CD4-positive, alpha-beta T cell treated with Interleukin-12 subunit alpha and Interleukin-12 subunit beta, for 1 hour (primary cell): Measurements from ENCODE around the gene MSH5.
"Not testable (repeated sequence)": the region's sequence is repeated elsewhere in the genome, so short reads cannot be mapped to it uniquely, and the experiment has no call there.

ENCODE experiments used
- DNase-seq: peaks from one replicate; pipeline ENCODE4 v3.0.0-alpha.2; 2020

MSH5 gene

GRCh38 chr6:31781244-31782125 lies 41.7 kb downstream of the MSH5 start:
- no peak for DNase-seq

GRCh38 chr6:31782126-31782855 lies 42.5 kb downstream of the MSH5 start:
- no peak for DNase-seq

GRCh38 chr6:31784098-31784925 lies 44.5 kb downstream of the MSH5 start:
- DNase-seq = no peak

- no peak for DNase-seq
These were observed 45.7 kb downstream of the MSH5 start for GRCh38 chr6:31785475-31785874.

GRCh38 chr6:31791324-31792089 lies 51.7 kb downstream of the MSH5 start:
- DNase-seq = no peak

GRCh38 chr6:31792090-31792374 lies 52.2 kb downstream of the MSH5 start:
- DNase-seq = no peak

GRCh38 chr6:31792761-31793171 lies 53.0 kb downstream of the MSH5 start:
- DNase-seq = no peak

- not testable (repeated sequence) for DNase-seq
These were observed 54.1 kb downstream of the MSH5 start for GRCh38 chr6:31793927-31794245.

- DNase-seq = no peak
These were observed 54.6 kb downstream of the MSH5 start for GRCh38 chr6:31794294-31794865.

GRCh38 chr6:31794866-31795615 lies 55.2 kb downstream of the MSH5 start:
- no peak for DNase-seq

- peak; percentile 89 for DNase-seq
These were observed 56.0 kb downstream of the MSH5 start, which contains the start of gene VARS1 for GRCh38 chr6:31795616-31796298. VARS1 (minus strand) TSS chr6:31795752; CDS start chr6:31795217, 535 bp downstream.

- no peak for DNase-seq
These were observed 57.2 kb downstream of the MSH5 start for GRCh38 chr6:31796993-31797385.

GRCh38 chr6:31797588-31797987 lies 57.8 kb downstream of the MSH5 start:
- peak; percentile 65 for DNase-seq

- no peak for DNase-seq
These were observed 60.0 kb downstream of the MSH5 start for GRCh38 chr6:31799781-31800180.

GRCh38 chr6:31801031-31801927 lies 61.5 kb downstream of the MSH5 start:
- not testable (repeated sequence) for DNase-seq

GRCh38 chr6:31805939-31806469 lies 66.2 kb downstream of the MSH5 start:
- DNase-seq = no peak

GRCh38 chr6:31806470-31807272 lies 66.9 kb downstream of the MSH5 start, which contains the start of gene LSM2:
LSM2 (minus strand) TSS chr6:31806966; CDS start chr6:31806757, 209 bp downstream.
- peak; percentile 98 for DNase-seq

- not testable (repeated sequence) for DNase-seq
These were observed 68.8 kb downstream of the MSH5 start for GRCh38 chr6:31808599-31808998.
